NCI-H524 treated with DMSO at 0.1 percent for 48 hours (cell line): Measurements from ENCODE around the gene SMARCAD1.
"Not testable (repeated sequence)": the region's sequence is repeated elsewhere in the genome, so short reads cannot be mapped to it uniquely, and the experiment has no call there.

Experiments
- DNase-seq: peaks from one replicate; lab custom pipeline; 2025; lab: John Stamatoyannopoulos, UW

SMARCAD1 gene

DNA sequence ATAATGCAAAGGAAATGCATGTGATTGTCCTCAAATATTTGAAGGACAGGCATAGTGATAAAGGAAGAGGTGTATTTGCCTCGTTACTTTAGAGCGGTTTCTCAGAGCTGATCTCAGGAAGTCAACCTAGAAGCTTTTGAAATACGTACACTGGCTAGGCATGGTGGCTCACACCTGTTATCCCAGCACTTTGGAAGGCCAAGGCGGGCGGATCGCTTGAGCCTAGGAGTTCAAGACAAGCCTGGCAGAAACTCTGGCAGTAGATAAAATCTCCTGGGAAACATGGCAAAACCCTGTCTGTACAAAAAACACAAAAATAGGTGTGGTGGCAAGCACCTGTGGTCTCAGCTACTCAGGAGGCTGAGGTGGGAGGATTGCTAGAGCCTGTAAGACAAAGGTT is 24.9 kb downstream of the SMARCAD1 start:
- no peak for DNase-seq

DNA sequence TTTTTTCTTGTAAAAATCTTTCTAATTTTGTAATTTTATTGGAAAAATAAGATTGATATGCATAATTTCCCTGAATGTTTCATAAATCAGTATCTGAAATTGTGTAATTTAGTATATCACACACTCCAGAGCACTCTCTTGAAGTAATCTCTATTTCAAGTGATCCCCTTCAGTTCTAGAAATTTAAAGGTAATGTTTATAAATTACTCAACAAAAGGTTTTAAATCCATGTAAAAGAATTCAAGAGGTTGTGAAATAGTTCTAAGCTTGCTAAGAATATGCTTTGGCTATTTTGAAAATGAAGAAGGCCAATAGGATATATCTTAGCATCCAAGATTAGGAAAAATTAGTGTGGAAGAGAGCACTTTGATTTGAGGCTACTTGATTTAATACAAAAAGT is 28.2 kb downstream of the SMARCAD1 start:
- no peak for DNase-seq

DNA sequence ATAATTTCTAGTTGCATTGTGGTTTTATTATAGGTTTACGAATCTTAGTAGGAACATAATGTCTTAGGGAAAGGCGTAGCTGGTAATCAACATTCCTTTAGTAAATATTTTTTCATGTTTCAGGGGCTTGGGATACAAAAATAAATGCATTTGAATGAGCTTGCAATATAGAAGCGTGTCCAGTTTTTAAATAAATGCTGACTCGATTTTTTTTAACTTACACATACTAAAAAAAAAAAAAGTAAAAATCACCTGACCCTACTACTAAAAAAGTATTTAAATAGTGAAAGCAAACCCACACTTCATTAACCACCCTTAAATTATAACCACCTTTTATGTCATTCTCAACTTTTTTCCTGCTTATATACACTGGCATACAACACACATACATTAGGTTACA is 29.6 kb downstream of the SMARCAD1 start:
- DNase-seq, result no peak

DNA sequence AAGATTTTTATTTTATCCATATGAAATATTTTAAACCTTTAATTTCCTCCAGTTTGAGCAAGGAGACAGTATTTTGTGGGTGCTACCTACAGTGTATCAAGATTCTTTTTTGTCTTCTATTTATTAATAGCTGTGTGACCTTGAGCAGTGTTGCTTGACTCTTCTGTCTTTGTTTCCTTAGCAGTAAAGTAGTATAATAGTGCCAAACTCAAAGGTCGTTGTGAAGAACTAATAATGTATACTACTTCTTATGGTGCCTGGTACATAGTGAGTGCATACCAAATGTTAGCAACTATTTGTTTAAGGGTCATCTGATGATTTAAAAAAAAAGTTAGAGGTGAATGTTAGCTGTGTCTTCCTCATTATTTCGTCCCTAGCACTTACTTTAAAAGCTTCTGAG is 30.5 kb downstream of the SMARCAD1 start:
- no peak for DNase-seq

DNA sequence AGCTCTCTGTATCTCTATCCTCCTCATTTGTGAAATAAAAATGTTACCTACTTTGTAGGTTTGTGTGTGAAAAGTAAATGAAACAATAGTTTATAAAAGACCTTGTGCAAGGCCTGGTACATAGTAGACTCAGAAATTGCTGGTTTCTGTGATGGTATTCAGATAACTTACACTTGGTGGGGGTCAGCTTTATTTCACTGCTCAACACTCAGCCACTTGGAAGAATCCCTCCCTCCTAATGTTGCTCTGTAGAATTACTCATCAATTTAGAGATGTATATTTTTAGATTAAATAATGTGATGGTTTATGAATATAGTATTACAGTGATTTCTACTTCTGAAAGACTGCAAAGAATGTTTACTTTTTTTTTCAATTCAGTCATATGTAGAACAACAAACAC is 32.7 kb downstream of the SMARCAD1 start:
- no peak for DNase-seq

DNA sequence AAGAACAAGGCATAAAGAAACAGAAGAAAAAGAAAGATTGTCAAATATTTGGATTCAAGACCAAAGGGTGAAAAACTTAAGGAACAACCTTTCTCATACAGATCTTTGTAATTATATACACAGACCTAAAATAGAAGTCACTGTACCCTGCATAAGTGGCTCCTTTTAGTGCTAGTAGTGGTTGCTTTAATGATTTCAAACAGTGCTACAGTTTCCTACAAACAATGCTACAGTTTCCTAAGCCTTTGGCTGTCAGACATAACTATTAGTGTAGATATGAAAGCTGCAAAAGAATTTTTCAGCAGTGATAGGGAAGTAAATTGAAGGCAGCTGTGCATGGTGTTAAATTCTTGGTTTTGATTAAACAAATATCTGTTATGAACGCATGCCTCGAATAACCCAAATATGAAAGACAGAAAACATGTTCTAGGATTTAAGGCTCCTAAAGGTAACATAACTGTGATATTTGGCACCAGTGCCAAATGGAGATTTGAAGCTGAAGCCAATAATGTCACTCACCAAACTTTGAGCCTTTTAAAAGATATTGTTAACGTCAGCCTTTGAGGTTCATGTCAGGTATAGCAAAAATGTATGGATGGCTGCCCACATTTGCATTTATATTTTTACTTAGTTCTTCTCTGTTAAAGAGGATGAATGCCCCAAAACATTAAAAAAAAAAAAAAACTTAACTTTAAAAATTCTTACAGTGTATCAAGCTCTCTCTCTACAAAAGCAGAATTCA is 36.6 kb downstream of the SMARCAD1 start:
- no peak for DNase-seq

DNA sequence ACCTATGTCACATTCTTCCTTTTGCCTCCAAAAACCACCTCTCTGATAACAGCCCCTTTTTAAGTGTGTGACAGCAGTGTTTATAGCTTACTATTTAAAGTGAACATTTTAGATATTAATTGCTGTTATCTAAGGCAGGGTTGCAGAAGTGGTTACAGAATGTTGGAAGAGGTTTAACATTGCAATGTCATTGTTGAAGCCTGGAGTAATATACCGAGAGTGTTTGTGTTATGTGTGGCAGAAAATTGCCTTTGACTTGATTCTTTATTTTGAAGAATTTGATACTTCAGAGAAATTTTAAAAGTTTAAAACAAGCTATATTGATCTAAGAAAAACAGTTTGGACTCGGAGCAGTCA is 37.1 kb downstream of the SMARCAD1 start:
- no peak for DNase-seq

DNA sequence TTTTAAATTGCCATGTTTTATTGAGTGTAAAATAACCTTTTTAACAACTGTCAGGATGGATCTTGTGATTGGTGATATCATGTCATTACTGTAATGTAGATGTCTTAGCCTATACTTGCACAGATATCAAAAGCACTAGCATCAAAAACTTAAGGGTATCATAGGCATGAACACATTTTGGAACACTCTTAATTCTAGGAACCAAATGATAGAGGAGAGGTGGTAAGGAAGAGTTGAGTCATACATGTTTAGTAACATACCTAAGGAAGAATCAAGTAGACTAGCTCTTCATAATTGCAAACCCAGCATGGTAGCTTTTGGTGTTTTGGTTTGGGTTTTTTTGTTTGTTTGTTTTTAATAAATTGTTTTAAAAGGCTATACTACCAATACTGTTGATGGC is 43.4 kb downstream of the SMARCAD1 start:
- no peak for DNase-seq

DNA sequence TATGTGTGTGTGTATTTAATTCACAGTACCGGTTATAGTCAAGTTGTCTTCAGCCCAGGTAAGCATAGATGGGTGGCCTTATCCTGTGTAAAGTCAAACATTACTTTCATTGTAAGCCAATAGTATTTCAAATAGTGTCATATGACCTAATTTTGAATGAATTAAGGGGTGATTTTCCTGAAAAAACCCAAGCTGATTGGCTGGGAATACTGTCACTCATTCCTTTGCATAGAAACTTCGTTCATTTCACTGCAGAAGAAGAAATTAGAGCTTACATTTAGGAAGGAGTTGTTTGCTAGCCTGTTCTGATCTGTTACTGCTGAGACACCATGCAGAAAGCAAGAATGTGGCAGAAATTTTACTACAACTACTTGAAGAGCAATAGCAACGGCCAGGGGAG is 45.4 kb downstream of the SMARCAD1 start:
- no peak for DNase-seq

DNA sequence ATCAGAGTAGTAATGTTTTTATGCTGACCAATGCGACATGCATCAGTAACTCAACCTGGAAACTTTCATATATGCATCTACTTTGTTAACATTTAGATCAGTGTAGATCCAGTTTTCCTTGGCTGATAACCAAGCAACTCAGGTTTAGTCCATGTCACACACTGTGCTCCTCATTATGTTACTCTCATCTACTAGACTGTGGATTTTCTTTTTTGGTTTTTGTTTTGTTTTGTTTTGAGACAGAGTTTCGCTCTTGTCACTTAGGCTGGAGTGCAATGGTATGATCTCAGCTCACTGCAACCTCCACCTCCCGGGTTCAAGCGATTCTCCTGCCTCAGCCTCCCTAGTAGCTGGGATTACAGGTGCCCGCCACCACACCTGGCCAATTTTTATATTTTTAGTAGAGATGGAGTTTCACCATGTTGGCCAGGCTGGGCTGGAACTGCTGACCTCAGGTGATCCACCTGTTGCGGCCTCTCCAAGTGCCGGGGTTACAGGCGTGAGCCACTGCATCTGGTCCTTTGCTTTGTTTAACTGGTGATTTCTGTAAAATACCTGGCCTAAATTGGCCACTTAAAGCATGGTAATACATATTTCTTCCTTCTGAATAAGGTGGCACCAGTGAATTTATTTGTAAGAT is 48.6 kb downstream of the SMARCAD1 start:
- DNase-seq, result no peak

DNA sequence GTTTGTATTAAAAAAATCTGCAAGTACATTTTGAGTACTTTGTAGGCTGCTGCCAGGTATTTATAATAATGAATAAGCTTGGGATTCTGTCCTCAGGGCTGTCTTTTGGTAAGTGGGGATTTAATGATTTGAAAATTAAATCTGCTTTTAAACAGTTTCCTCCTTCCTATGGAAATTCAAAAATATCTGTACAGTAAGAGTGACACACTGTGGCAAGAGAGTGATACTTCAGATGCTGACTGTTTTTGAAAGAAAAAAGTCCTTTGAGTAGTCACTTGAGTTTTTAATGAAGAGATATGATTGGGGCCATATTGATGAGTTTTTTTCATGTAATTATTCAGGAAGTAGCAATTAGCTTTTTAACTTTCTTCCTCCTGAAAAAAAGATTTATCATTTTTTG is 49.2 kb downstream of the SMARCAD1 start:
- DNase-seq, result no peak

DNA sequence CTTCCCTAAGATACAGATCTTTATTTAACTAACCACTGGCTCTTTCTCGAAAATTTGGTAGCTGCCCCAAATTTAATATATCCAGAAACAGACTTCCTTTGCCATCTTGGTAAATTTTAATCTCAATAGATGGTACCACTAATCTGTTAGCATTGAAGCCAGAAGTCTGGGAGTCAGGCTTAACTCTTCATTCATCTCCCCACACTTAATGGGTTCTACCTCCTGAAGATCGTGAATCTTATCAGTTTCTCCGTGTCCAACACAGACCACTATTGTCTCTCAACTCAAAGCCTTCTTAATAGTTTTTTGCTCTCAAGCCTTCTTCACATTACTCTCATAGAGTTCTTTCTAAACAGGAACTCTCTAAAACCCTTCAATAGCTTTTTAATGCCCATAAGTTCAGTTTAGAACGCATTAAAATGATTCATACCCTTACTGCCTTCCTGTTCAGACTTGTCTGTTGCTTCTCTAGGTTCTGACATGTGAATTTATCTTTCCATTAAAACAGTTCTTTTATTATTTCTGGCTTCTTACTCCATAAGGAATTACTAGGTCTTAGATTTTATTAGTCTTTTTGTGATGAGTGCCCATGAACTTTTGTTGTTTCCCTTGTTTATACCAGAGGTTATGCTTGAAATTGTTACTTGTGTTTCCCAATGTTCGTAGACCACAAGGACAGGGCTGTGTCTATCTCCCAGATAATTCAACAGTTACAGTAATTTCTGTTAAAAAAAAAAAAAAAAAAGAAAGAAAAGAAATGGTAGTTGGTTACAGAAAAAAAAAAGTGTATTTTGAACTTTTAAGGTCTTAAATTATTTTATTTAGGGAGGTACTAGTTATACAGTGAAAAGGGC is 54.7 kb downstream of the SMARCAD1 start:
- no peak for DNase-seq

DNA sequence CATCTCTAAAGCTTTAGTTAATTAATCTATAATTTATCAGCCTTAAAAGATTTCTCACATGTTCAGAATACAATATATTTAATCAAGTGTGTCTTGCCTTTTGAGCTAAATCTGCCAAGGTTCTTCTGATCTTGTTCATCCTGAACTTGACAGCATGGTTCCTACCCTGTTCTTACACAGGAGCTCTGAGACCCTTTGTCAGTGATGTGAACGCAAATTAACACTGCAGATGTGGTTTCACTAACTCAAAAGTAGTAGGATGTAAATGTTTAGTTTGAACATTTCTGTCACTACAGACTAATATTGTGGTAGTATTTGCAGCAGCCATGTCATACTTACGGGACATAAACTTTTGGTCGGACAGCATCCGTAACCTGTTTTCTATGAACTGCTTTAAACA is 59.4 kb downstream of the SMARCAD1 start:
- no peak for DNase-seq

DNA sequence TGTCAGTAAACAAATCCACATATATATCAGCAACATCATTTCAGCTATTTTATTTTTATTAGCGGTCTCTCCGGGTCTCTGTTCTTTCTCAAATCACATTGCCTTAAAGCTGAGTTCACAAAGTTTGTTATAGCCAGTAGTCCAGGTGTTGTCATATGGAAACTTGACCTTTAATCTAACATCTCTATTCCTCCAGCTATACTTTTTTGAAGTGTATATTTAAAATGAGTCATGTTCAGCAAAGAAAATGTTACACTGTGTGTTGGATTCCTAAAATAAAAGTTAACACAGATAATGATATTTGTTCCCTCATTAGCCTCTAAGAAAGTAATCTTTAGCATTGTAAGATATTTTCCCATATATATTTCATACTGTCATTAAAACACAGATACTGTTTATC is 63.6 kb downstream of the SMARCAD1 start:
- no peak for DNase-seq

DNA sequence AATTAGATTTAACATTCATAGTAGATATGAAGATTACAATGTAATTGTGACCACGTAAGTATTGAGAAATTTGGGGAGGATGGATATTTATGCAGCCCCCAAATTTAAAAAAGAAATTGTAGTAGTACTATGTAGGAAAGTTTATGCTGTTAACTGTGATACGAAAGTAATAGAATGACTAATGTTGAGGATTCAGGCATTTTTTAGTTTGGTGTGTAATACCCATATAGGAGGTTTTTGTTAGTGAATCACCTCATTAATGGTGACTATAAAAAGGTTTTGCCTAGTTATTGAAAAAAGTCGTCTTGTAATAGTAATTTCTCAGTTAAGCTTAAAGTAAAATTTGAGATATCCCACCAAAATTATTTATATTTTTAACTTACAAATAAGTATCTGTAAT is 67.2 kb downstream of the SMARCAD1 start:
- no peak for DNase-seq

DNA sequence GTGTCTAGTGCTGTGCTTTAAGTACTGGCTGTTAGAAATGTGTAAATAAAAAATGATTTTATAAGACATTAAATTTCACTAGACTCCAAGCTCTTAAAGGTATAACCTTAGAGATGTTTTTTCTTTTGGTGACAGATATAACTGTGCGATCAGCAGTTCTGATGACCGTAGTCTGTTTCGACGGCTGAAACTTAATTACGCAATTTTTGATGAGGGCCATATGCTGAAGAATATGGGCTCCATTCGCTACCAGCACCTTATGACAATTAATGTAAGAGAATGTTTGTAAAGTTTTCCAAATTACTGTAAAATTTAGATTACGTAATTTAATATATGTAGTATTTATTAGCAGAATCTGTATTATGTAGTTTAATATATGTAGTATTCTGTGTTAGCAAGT is 68.5 kb downstream of the SMARCAD1 start:
- DNase-seq, result no peak

DNA sequence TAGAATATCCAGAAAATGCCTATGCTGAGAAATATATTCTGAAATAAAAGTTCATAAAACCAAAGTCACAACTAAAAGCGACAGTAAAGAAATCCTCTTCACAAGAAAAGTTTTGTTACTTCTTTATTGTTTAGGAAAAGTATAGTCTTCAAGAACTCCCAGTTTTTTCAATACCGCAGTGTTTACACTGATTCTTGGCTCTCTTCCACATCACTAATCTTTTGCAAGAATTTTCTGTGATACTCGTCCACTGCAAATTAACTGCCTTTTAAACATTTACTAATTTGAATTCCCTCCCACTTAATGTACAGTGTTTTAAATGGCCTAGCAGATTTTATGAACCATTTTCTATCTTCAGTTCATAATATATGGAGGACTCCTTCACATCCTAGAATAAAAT is 69.9 kb downstream of the SMARCAD1 start:
- no peak for DNase-seq

DNA sequence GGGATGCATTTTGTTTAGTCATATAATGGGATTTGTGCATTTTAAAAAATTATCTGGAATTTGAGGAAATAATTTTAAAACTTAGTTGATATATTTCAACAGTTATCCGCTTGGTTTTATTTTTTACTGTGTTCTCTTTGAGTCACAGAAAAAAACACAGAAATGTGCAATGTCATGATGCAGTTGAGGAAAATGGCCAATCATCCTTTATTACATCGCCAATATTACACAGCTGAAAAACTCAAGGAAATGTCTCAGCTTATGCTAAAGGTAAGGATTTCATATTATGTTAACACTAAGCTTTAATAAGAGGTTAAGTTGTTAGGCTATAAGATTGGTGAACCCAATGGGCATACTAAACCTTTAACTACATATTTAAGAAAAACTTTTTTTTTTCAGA is 71.1 kb downstream of the SMARCAD1 start:
- no peak for DNase-seq

DNA sequence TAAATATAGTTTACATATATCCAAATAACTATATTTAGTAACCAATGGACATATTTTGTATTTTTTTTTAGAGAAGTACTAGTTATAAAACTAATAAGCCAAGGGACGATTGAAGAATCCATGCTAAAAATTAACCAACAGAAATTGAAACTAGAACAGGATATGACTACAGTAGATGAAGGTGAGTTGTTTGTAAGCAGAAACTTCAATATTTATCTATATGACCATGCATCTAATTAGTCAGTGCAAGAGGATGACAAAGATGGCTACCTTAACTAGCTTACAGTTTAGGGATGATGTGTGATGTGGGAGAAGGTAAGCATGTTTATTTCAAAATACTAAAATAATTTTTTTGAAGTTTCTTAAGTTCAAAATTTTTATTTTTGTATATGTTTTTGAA is 77.2 kb downstream of the SMARCAD1 start:
- DNase-seq, result no peak

DNA sequence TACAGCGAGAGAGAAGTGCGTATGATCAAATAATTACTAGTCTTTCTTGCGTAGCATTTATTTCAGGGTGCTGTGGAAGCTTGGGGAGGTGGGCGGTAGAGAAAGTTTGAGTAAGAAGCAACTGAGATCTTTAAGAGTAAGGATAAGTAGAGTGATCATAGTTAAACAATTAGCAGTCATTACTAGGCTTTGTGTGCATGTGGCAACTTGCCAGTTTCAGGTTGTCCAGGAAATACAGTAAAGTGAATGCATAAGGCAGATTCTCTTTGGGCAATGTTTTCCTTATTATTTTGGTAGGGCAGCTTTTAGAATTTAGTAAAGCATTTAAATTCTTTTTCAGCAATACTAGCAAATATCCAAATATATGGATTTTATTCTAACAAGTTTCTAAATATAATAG is 78.0 kb downstream of the SMARCAD1 start:
- no peak for DNase-seq

DNA sequence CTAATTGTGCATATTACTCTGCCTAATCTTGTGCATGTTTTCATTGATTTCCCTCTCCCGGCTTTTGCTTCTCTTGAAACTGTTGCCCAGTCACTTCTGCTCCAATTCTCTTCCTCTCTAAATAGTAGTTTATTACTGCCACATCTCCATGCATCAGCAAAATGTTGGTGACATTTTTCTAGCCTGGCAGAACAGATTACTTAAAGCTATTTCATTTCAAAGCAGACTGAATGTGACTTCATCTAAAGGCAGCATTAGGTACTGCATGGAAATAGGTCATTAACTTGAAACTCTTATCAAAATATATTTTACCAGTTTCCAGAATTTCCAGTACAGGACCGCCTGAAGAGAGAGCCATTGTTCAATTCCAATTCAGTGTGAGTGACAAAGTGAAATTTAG is 82.6 kb downstream of the SMARCAD1 start:
- DNase-seq, result no peak

DNA sequence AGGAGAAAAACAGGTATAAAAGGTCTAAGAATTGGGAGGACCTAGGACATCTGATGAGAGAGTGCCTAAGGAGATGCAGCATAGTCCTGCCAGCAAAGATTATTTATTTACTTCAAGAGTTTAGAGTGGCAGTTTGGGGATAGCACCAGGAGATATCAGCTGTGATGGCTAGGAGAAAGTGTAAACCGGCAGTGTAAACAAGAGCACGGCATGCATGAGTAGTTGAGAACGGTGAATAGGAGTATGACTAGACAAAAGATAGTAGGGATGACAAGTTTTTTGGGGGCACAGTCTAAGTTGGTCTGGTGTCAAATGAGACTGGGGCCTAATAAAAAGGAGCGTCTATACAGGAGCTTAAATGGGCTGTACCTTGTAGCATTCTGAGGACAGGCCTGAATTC is 86.3 kb downstream of the SMARCAD1 start:
- not testable (repeated sequence) for DNase-seq

DNA sequence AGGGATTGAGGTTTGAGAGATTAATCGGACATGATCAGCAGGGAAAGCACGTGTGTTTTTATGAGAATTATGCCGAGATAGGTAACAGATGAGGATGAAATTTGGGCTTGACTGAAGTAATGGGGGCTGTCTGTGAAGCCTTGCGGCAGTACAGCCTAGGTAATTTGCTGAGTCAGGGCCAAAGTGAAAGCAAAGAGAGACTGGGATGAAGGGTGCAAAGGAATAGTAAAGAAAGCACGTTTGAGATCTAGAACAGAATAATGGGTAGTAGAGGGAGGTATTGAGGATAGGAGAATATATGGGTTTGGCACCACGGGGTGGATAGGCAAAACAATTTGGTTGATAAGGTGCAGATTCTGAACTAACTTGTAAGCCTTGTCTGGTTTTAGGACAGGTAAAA is 87.8 kb downstream of the SMARCAD1 start:
- DNase-seq, result not testable (repeated sequence)
